GM23248 (cell line): ENCODE results near the gene RERE. TPM values are rescaled to one million over a fixed set of nuclear protein-coding genes. Genes with fewer than 3 reads are reported as not detected.

ENCODE experiments used
- DNase-seq: peaks from one replicate; pipeline ENCODE4 v3.0.0-alpha.2; 2015
- H2AFZ ChIP-seq: fragments of 200-600 bp; sonication (generic); 2 replicates; pipeline ENCODE4 v1.6.1; 2016; ENCODE audit warnings: antibody characterized with exemption
- H3F3A ChIP-seq: fragments of 200-600 bp; sonication (generic); 2 replicates; pipeline ENCODE4 v1.6.1; 2016; ENCODE audit warnings: mild to moderate bottlenecking, antibody characterized with exemption, mixed run types; ENCODE audit not compliant: insufficient read depth
- H3K27ac ChIP-seq: fragments of 200-600 bp; sonication (generic); 2 replicates; pipeline ENCODE4 v1.5.1; 2016; ENCODE audit warnings: mild to moderate bottlenecking
- H3K27me3 ChIP-seq: fragments of 200-600 bp; sonication (generic); replicated peaks from 2 replicates; pipeline ENCODE4 v1.6.1; 2016; ENCODE audit warnings: mild to moderate bottlenecking; ENCODE audit not compliant: insufficient read depth
- H3K36me3 ChIP-seq: fragments of 200-600 bp; sonication (generic); 2 replicates; pipeline ENCODE4 v1.6.1; 2016; ENCODE audit warnings: low read depth, mild to moderate bottlenecking
- H3K4me1 ChIP-seq: fragments of 200-600 bp; sonication (generic); 2 replicates; pipeline ENCODE4 v1.6.1; 2016; ENCODE audit warnings: mild to moderate bottlenecking; ENCODE audit not compliant: insufficient read depth
- H3K4me2 ChIP-seq: fragments of 200-600 bp; sonication (generic); one replicate; pipeline ENCODE4 v1.6.1; 2016; ENCODE audit warnings: mild to moderate bottlenecking; ENCODE audit not compliant: unreplicated experiment
- H3K4me3 ChIP-seq: fragments of 200-600 bp; sonication (generic); 2 replicates; pipeline ENCODE4 v1.5.1; 2016; ENCODE audit warnings: mild to moderate bottlenecking
- H3K79me2 ChIP-seq: fragments of 200-600 bp; sonication (generic); 2 replicates; pipeline ENCODE4 v1.6.1; 2016; ENCODE audit warnings: mild to moderate bottlenecking; ENCODE audit not compliant: insufficient read depth
- H3K9ac ChIP-seq: fragments of 200-600 bp; sonication (generic); 2 replicates; pipeline ENCODE4 v1.6.1; 2016; ENCODE audit warnings: mild to moderate bottlenecking
- H3K9me2 ChIP-seq: fragments of 200-600 bp; sonication (generic); 2 replicates; pipeline ENCODE4 v1.6.1; 2016; ENCODE audit warnings: mixed run types, mild to moderate bottlenecking, moderate library complexity; ENCODE audit not compliant: insufficient read depth
- H3K9me3 ChIP-seq: fragments of 200-600 bp; sonication (generic); one replicate; pipeline ENCODE4 v1.6.1; 2017; ENCODE audit warnings: low read depth
- H4K20me1 ChIP-seq: fragments of 200-600 bp; sonication (generic); 2 replicates; pipeline ENCODE4 v1.6.0; 2016; ENCODE audit not compliant: insufficient read depth
- EZH2 ChIP-seq: fragments of 200-600 bp; sonication (generic); IDR thresholded peaks from 2 replicates; pipeline ENCODE4 v1.6.1; 2018; ENCODE audit warnings: antibody characterized with exemption, mild to moderate bottlenecking; ENCODE audit not compliant: insufficient read depth, poor library complexity, severe bottlenecking
- EZH2phosphoT487 ChIP-seq: fragments of 200-600 bp; sonication (generic); IDR thresholded peaks from 2 replicates; pipeline ENCODE4 v1.6.1; 2018; ENCODE audit warnings: antibody characterized with exemption, moderate library complexity, mild to moderate bottlenecking, low read depth; ENCODE audit not compliant: insufficient read depth
- WGBS, 2 experiments: methylation state at CpG; one replicate each; pipeline ENCODE4 v1.1.6; 2015 to 2017; ENCODE audit warnings: low lambda C conversion rate in 2 of 2, low coverage in 1 of 2; ENCODE audit errors: missing lambda C conversion rate in 2 of 2; 5-methylcytosine and 5-hydroxymethylcytosine counted together
- in situ Hi-C: fragments of 300-500 bp; cut with MboI; formaldehyde crosslinking; loops from 2 replicates; pipeline ENCODE4 v1.15.0; 2020
- polyA plus RNA-seq: library from polyadenylated mRNA; unstranded; fragments of >200 nt; fragmentation: Nextera tagmentation; extraction: Ambion mirVana; gene quantifications from 2 replicates; pipeline ENCODE4 v1.2.1, GENCODE V29; 2016
- total RNA-seq: library from RNA; depleted of rRNA; stranded (reverse); fragments of >200 nt; shearing (Covaris generic); gene quantifications from 2 replicates; pipeline ENCODE4 v1.2.3, GENCODE V29; 2014

Gene RERE
- total and polyA plus RNA-seq, 2 experiments from 2014 or later, result 26.0 to 26.2 TPM

DNA sequence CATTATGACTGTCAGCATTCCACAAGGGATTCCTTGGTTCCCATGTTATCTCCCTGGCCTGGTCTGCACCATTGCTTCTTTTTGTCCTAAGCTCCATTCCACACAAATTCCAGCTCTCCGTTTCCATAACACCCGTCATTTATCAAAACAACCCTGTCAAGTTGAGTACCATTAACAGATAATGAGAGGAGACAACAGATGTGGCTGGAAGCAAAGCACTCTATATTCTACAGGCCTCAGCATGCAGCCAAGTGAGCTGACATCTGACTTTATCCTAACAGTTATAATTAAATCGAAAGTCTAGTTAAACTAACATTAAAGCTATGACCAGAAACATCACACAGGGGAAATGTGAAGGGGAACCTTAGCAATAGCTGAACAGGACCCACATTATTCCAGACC, 110.4 kb downstream of the RERE start:
- DNase-seq, result no peak
- no peaks in the 10 kb centered on the region for H3K27me3 ChIP-seq
- TF ChIP-seq EZH2phosphoT487 (no peak), EZH2 (no peak)
- H4K20me1 ChIP-seq, result no peaks in the 10 kb centered on the region
- no peak overlapping the region for H3K4me2 ChIP-seq
- H3K4me3 ChIP-seq, result no peak overlapping the region
- no peaks in the 10 kb centered on the region for H3K36me3 ChIP-seq
- H3K9me2 ChIP-seq, result no peaks in the 10 kb centered on the region
- H2AFZ ChIP-seq, result no peak overlapping the region
- H3K4me1 ChIP-seq, result peaks cover 13% of the 10 kb centered on the region
- H3K9ac ChIP-seq, result no peak overlapping the region
- H3K27ac ChIP-seq, result no peak overlapping the region
- H3F3A ChIP-seq, result peaks cover 24% of the 10 kb centered on the region
- 63 to 68% methylated on average over 3 of the region's 3 CpGs for WGBS, 2 experiments
- in situ Hi-C loops, result no loop called here
- no peaks in the 10 kb centered on the region for H3K9me3 ChIP-seq
- H3K79me2 ChIP-seq, result peaks cover 41% of the 10 kb centered on the region; the same call in 1 of the 2 replicates

DNA sequence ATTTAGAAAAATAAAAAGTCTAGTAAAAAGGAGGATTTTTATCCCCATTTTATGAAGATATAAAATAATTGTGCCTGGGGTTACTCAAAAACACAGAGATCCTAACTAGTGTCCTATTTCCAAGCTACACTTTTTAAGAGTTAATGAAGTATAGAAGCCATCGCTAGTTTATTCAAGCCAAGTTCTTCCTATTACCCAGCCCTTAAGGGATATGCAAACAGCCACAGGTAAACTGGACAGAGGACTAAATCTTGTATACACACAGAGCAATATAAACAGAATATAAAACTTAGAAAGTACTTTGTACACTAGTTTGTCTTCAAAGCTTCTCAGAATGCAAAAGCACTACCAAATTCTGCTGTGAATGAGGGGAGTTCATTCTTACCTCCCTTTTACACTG, 111.1 kb downstream of the RERE start:
- H3F3A ChIP-seq, result peaks cover 24% of the 10 kb centered on the region
- no peaks in the 10 kb centered on the region for H4K20me1 ChIP-seq
- no peak for TF ChIP-seq EZH2
- TF ChIP-seq EZH2phosphoT487, result no peak
- WGBS, 2 experiments, result 88 to 98% methylated on average over 1 of the region's 1 CpG
- H3K36me3 ChIP-seq, result no peaks in the 10 kb centered on the region
- H3K4me2 ChIP-seq, result no peak overlapping the region
- H2AFZ ChIP-seq, result no peak overlapping the region
- no peak overlapping the region for H3K9ac ChIP-seq
- in situ Hi-C loops, result no loop called here
- no peaks in the 10 kb centered on the region for H3K9me2 ChIP-seq
- peaks cover 6% of the 10 kb centered on the region for H3K4me1 ChIP-seq
- H3K27ac ChIP-seq, result no peak overlapping the region
- H3K27me3 ChIP-seq, result no peaks in the 10 kb centered on the region
- H3K79me2 ChIP-seq, result peaks cover 43% of the 10 kb centered on the region; the same call in 1 of the 2 replicates
- H3K4me3 ChIP-seq, result no peak overlapping the region
- no peaks in the 10 kb centered on the region for H3K9me3 ChIP-seq
- no peak for DNase-seq

DNA sequence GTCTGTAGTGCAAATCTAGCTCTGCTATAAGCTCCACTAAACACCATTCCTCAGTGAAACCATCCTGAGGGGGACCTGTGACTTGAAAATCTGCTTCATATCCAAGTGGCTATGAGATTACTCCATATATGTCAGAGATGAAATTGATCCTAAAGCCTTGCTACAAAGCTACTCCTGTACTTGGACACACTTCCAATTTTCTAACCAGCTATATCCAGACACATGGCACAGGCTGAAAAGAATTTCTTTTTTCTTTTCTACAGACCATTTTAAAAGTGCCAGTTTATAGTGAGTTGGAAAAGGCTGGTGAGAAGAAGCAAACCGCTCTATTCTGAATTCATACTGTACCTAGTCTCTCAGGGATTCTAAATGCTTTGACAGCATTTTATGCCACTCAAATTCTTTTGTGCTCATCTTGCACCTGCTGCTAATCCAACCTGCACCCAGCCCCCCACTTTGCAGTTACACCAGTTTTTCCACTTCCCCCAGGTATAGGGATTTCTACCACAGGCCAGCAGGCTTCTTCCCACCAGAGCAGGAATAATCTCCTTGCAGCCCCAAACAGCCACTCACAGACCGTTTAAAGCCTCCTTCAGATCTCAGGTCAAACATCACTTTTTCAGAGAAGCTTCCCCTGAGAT, 112.5 kb downstream of the RERE start:
- peaks cover 40% of the 10 kb centered on the region for H3K79me2 ChIP-seq
- no peaks in the 10 kb centered on the region for H3K9me3 ChIP-seq
- no peak for TF ChIP-seq EZH2phosphoT487
- TF ChIP-seq EZH2, result no peak
- H3K4me3 ChIP-seq, result no peak overlapping the region
- no peak for DNase-seq
- no peaks in the 10 kb centered on the region for H3K36me3 ChIP-seq
- H3K9ac ChIP-seq, result no peak overlapping the region
- H2AFZ ChIP-seq, result no peak overlapping the region
- WGBS, 2 experiments, result 53 to 59% methylated on average over 2 of the region's 2 CpGs
- H3F3A ChIP-seq, result peaks cover 32% of the 10 kb centered on the region
- no peaks in the 10 kb centered on the region for H3K9me2 ChIP-seq
- H3K27ac ChIP-seq, result no peak overlapping the region
- peaks cover 9% of the 10 kb centered on the region for H3K4me1 ChIP-seq
- in situ Hi-C loops, result no loop called here
- H3K27me3 ChIP-seq, result no peaks in the 10 kb centered on the region
- no peak overlapping the region for H3K4me2 ChIP-seq
- no peaks in the 10 kb centered on the region for H4K20me1 ChIP-seq

DNA sequence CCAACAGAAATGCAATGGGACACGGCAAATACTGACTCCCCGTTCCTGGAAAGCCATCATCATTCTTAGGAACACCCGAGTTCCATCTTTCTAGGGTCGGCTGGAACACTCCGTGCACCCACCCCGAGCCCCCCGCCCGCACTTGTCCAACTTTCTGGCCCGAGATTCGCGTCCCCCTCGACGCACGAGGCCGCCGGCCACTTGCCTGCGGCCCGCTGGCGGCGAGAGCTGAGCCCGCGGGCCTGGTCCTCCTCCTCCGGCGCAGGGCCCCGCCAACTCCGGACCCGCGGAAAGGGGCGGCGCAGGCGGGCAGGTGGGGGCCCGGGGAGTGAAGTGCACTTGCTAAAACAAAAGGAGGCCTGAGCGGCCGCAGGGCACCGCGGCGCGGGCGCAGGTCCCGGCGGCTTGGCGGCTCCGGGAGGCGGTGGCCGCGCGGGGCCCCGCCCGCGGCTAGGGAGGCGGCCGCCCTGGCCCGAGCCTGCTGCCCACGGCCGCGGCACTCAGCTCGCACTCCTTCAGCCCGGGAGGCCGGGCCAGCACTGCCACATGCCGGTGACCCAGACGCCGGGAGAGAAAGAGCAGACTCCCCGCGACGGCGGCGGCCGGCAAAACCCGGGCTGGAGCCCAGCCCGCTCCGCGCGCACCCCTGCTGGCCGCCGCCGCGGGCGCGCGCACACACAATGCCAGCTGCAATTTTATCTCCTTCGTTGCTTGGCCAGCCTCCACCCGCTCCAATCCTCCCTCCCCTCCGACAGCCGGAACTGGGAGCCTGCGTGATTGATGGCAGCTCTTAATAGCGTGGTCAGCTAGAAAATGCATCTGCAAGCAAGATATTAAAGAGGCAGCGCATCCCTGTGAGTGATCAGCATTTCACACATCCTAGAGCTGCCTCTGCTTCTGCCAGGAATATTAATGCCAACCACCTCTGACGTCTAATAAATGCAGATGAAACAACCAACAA, 114.3 kb downstream of the RERE start:
- Histone ChIP-seq H3K4me3 (peak overlapping the region; percentile 80), H2AFZ (peak overlapping the region; percentile 58), H3K79me2 (peaks cover 52% of the 10 kb centered on the region), H3K4me2 (peak overlapping the region; percentile 99), H3K4me1 (peaks cover 13% of the 10 kb centered on the region), H3K36me3 (no peaks in the 10 kb centered on the region), H3K27ac (peak overlapping the region; percentile 57), H3K27me3 (no peaks in the 10 kb centered on the region), H3K9me2 (no peaks in the 10 kb centered on the region), H3F3A (peaks cover 36% of the 10 kb centered on the region), H3K9me3 (no peaks in the 10 kb centered on the region), H3K9ac (peak overlapping the region; percentile 80), H4K20me1 (no peaks in the 10 kb centered on the region)
- in situ Hi-C loops, result no loop called here
- WGBS, 2 experiments, result 0 to 1% methylated on average over 43 to 65 of the region's 88 CpGs
- no peak for TF ChIP-seq EZH2phosphoT487
- TF ChIP-seq EZH2, result no peak
- peak; percentile 93 for DNase-seq
